Transverse colon (tissue), 3 donors: ENCODE measurements around the gene GRIP2.

Source experiments
- CTCF ChIP-seq, 5 experiments: fragments of 200-600 bp in 3 of 5; fragments of 450-650 bp in 2 of 5; sonication (generic) in 3 of 5; IDR thresholded peaks; 1 replicate in 2 of 5; 2 replicates in 3 of 5; pipeline ENCODE4 v1.5.1; 2016 to 2017; ENCODE audit warnings: antibody characterized with exemption in 5 of 5, inconsistent platforms in 3 of 5, mild to moderate bottlenecking in 2 of 5, moderate library complexity in 1 of 5
- POLR2A ChIP-seq: fragments of 450-650 bp; IDR thresholded peaks from one replicate; pipeline ENCODE4 v1.6.1; 2016; ENCODE audit warnings: antibody characterized with exemption, mild to moderate bottlenecking, moderate library complexity

- TF ChIP-seq CTCF (IDR thresholded peaks at IDR 0.05), result no peak
- TF ChIP-seq POLR2A, result no peak
These were observed 7.3 kb downstream of the GRIP2 start for GRCh38 chr3:14532691-14533456.
